HepG2 (cell line): ENCODE data around the gene RELL1. TPM values are rescaled to one million over a fixed set of nuclear protein-coding genes. Genes with fewer than 3 reads are reported as not detected.

Experiments used
- AKAP8 ChIP-seq: sonication (generic); formaldehyde crosslinking; IDR thresholded peaks from 2 replicates; pipeline ENCODE4 v1.5.1; 2020; ENCODE audit warnings: mild to moderate bottlenecking, missing genetic modification reagents
- CAMTA2 ChIP-seq: sonication (generic); formaldehyde crosslinking; IDR thresholded peaks from 2 replicates; pipeline ENCODE4 v1.4.0; 2020; ENCODE audit warnings: mild to moderate bottlenecking, missing genetic modification reagents, borderline replicate concordance
- CBX5 ChIP-seq: sonication (generic); formaldehyde crosslinking; IDR thresholded peaks from 2 replicates; pipeline ENCODE4 v1.4.0; 2020; ENCODE audit warnings: missing genetic modification reagents, borderline replicate concordance
- CCAR2 ChIP-seq: fragments of 200-400 bp; formaldehyde crosslinking; optimal IDR thresholded peaks from 2 replicates; pipeline ENCODE3; 2018; ENCODE audit warnings: low read depth, mild to moderate bottlenecking, low read length, moderate library complexity
- ERF ChIP-seq: IDR thresholded peaks from 2 replicates; pipeline ENCODE4 v1.6.1; 2018; ENCODE audit warnings: missing biosample characterization, missing genetic modification reagents
- GPN1 ChIP-seq: sonication (generic); formaldehyde crosslinking; IDR thresholded peaks from 2 replicates; pipeline ENCODE4 v1.5.1; 2020; ENCODE audit warnings: missing genetic modification reagents, borderline replicate concordance
- HNRNPLL ChIP-seq: fragments of 200-400 bp; formaldehyde crosslinking; IDR thresholded peaks from 2 replicates; pipeline ENCODE4 v1.6.1; 2017; ENCODE audit warnings: mild to moderate bottlenecking, low read depth, low read length; ENCODE audit not compliant: poor library complexity, severe bottlenecking
- JDP2 ChIP-seq: sonication (generic); formaldehyde crosslinking; IDR thresholded peaks from 2 replicates; pipeline ENCODE4 v1.8.1; 2022; ENCODE audit warnings: missing genetic modification reagents, borderline replicate concordance
- KAT2B ChIP-seq: fragments of 150-350 bp; IDR thresholded peaks from 2 replicates; pipeline ENCODE4 v1.6.1; 2014; ENCODE audit warnings: low read depth, low read length, borderline replicate concordance
- NBN ChIP-seq: fragments of 450-650 bp; conservative IDR thresholded peaks from 2 replicates; pipeline ENCODE4 v1.6.1; 2017
- NFYB ChIP-seq: sonication (generic); formaldehyde crosslinking; IDR thresholded peaks from 2 replicates; pipeline ENCODE4 v1.4.0; 2020; ENCODE audit warnings: missing genetic modification reagents
- PLRG1 ChIP-seq: fragments of 450-650 bp; conservative IDR thresholded peaks from 2 replicates; pipeline ENCODE4 v1.6.1; 2016
- RBM22 ChIP-seq: fragments of 200-400 bp; formaldehyde crosslinking; optimal IDR thresholded peaks from 2 replicates; pipeline ENCODE3; 2017; ENCODE audit warnings: mild to moderate bottlenecking, low read length, moderate library complexity
- SALL1 ChIP-seq: sonication (generic); formaldehyde crosslinking; IDR thresholded peaks from 2 replicates; pipeline ENCODE4 v1.8.0; 2022; ENCODE audit warnings: mild to moderate bottlenecking, missing genetic modification reagents
- SKI ChIP-seq: fragments of 450-650 bp; IDR thresholded peaks from one replicate; pipeline ENCODE4 v1.6.1; 2018; ENCODE audit warnings: mild to moderate bottlenecking; ENCODE audit not compliant: partially characterized antibody
- SMARCE1 ChIP-seq: fragments of 450-650 bp; IDR thresholded peaks from 2 replicates; pipeline ENCODE4 v1.6.1; 2017; ENCODE audit warnings: borderline replicate concordance
- TBP ChIP-seq: sonication (generic); formaldehyde crosslinking; IDR thresholded peaks from 2 replicates; pipeline ENCODE4 v1.5.0; 2020; ENCODE audit warnings: missing genetic modification reagents
- TOPORS ChIP-seq: sonication (generic); formaldehyde crosslinking; IDR thresholded peaks from 2 replicates; pipeline ENCODE4 v1.8.0; 2023; ENCODE audit warnings: mild to moderate bottlenecking, missing genetic modification reagents
- ZFP36 ChIP-seq: fragments of 150-350 bp; IDR thresholded peaks from 2 replicates; pipeline ENCODE4 v1.6.1; 2018; ENCODE audit warnings: borderline replicate concordance, low read length, low read depth; ENCODE audit not compliant: partially characterized antibody
- ZNF17 ChIP-seq: sonication (generic); formaldehyde crosslinking; IDR thresholded peaks from 2 replicates; pipeline ENCODE4 v1.5.0; 2020; ENCODE audit warnings: mild to moderate bottlenecking, missing genetic modification reagents
- ZNF230 ChIP-seq: sonication (generic); formaldehyde crosslinking; IDR thresholded peaks from 2 replicates; pipeline ENCODE4 v1.4.0; 2020; ENCODE audit warnings: mild to moderate bottlenecking, missing genetic modification reagents
- ZNF296 ChIP-seq: sonication (generic); formaldehyde crosslinking; conservative IDR thresholded peaks from 2 replicates; pipeline ENCODE4 v1.5.0; 2020; ENCODE audit warnings: mild to moderate bottlenecking, missing genetic modification reagents
- ZNF317 ChIP-seq: sonication (generic); formaldehyde crosslinking; IDR thresholded peaks from 2 replicates; pipeline ENCODE4 v1.5.0; 2020; ENCODE audit warnings: mild to moderate bottlenecking, missing genetic modification reagents
- ZNF713 ChIP-seq: sonication (generic); formaldehyde crosslinking; IDR thresholded peaks from 2 replicates; pipeline ENCODE4 v1.4.0; 2020; ENCODE audit warnings: mild to moderate bottlenecking, missing genetic modification reagents
- ZNF75D ChIP-seq: sonication (generic); formaldehyde crosslinking; IDR thresholded peaks from 2 replicates; pipeline ENCODE4 v1.8.1; 2023; ENCODE audit warnings: missing genetic modification reagents, mild to moderate bottlenecking, borderline replicate concordance
- ZSCAN12 ChIP-seq: sonication (generic); formaldehyde crosslinking; IDR thresholded peaks from 2 replicates; pipeline ENCODE4 v1.9.0; 2021; ENCODE audit warnings: mild to moderate bottlenecking, missing genetic modification reagents
- polyA plus RNA-seq, 8 experiments: library from polyadenylated mRNA; depleted of rRNA in 3 of 8; stranded (reverse) in 7 of 8; unstranded in 1 of 8; fragments of >200 nt; fragmentation: Illumina TruSeq in 4 of 8; extraction: Trizol in 4 of 8; gene quantifications; 2 replicates each; pipeline versions ENCODE4 v1.2.1 to v1.2.3, GENCODE V29; 2011 to 2016; ENCODE audit warnings: low read depth in 4 of 8, missing spikeins in 1 of 8, mixed read lengths in 1 of 8; ENCODE audit not compliant: insufficient read depth in 1 of 8
- total RNA-seq, 5 experiments: library from RNA; depleted of rRNA; stranded (reverse); fragments of >200 nt; fragmentation: Illumina TruSeq; extraction: Trizol; gene quantifications; 2 replicates each; pipeline ENCODE4 v1.2.3, GENCODE V29; 2016; ENCODE audit warnings: low read depth in 1 of 5
- TF ChIP-seq, protein P1 (sequence below): sonication (generic); formaldehyde crosslinking; IDR thresholded peaks from 2 replicates; pipeline ENCODE4 v1.4.0; 2020; ENCODE audit warnings: missing genetic modification reagents
- TF ChIP-seq, protein P2 (sequence below): IDR thresholded peaks from 2 replicates; pipeline ENCODE4 v1.6.1; 2016; ENCODE audit warnings: missing biosample characterization, missing genetic modification reagents, low read depth
- TF ChIP-seq, protein P3 (sequence below): sonication (generic); formaldehyde crosslinking; IDR thresholded peaks from 2 replicates; pipeline ENCODE4 v1.4.0; 2020; ENCODE audit warnings: mild to moderate bottlenecking, missing genetic modification reagents

RELL1 gene
- total and polyA plus RNA-seq, 2 of the 13 experiments (the other 11 are each of a cell fraction or from before 2014, with no cell fraction given), result 8.4 to 58.4 TPM

DNA sequence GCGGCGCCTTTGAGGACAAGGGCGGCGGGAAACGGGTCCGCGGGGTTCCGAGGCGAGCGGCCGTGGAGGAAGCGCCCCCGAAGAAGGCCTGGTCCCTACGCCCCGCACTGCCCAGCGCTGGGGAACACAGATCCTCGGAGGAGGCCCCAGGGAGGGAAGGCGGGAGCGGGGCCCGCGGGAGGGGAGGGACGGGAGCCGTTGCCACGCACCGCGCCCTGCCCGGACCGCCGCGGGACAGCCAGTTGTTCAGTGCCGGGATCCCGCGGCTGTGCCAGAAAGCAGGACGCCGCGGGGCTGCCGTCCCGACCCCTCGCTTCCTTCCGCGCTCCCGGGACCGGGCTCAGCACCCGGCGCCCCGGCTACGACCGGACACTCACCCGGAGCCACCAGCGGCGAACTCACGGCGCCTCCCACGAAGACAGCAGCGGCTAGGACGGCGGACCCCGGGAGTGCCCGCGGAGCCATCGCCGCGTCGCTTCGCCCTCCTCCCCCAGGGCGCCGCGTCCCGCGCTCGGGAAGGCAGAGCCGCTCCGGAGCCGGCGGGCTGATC, 278 bp downstream of the RELL1 start (continued):
- TF ChIP-seq, protein P1, sequence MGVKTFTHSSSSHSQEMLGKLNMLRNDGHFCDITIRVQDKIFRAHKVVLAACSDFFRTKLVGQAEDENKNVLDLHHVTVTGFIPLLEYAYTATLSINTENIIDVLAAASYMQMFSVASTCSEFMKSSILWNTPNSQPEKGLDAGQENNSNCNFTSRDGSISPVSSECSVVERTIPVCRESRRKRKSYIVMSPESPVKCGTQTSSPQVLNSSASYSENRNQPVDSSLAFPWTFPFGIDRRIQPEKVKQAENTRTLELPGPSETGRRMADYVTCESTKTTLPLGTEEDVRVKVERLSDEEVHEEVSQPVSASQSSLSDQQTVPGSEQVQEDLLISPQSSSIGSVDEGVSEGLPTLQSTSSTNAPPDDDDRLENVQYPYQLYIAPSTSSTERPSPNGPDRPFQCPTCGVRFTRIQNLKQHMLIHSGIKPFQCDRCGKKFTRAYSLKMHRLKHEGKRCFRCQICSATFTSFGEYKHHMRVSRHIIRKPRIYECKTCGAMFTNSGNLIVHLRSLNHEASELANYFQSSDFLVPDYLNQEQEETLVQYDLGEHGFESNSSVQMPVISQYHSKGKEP (CRISPR knock-in tag), result no peak
- no peak for TF ChIP-seq ZNF317 (CRISPR knock-in tag)
- TF ChIP-seq PLRG1, result no peak
- TF ChIP-seq, protein P2, sequence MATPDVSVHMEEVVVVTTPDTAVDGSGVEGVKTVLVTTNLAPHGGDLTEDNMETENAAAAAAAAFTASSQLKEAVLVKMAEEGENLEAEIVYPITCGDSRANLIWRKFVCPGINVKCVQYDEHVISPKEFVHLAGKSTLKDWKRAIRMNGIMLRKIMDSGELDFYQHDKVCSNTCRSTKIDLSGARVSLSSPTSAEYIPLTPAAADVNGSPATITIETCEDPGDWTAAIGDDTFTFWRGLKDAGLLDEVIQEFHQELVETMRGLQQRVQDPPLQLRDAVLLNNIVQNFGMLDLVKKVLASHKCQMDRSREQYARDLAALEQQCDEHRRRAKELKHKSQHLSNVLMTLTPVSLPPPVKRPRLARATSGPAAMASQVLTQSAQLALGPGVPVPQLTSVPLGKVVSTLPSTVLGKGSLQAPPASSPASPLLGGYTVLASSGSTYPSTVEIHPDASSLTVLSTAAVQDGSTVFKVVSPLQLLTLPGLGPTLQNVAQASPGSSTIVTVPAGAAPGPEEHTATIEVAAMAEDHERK (CRISPR knock-in tag), result no peak
- peak; percentile 48; the same call in 1 of the 2 replicates for TF ChIP-seq ERF (CRISPR knock-in tag)
- no peak; the same call in 1 of the 2 replicates for TF ChIP-seq CBX5 (CRISPR knock-in tag)
- no peak for TF ChIP-seq AKAP8
- no peak for TF ChIP-seq NFYB (CRISPR knock-in tag)
- no peak for TF ChIP-seq CAMTA2 (CRISPR knock-in tag)
- 0 out of 2 replicates have a peak, but pooled peaks have one; percentile 1 for TF ChIP-seq TBP
- no peak for TF ChIP-seq GPN1 (CRISPR knock-in tag)
- no peak for TF ChIP-seq HNRNPLL
- no peak for TF ChIP-seq ZNF713 (CRISPR knock-in tag)
- no peak for TF ChIP-seq JDP2 (CRISPR knock-in tag)
- TF ChIP-seq ZNF17 (CRISPR knock-in tag), result no peak
- no peak for TF ChIP-seq TOPORS (CRISPR knock-in tag)
- TF ChIP-seq, protein P3, sequence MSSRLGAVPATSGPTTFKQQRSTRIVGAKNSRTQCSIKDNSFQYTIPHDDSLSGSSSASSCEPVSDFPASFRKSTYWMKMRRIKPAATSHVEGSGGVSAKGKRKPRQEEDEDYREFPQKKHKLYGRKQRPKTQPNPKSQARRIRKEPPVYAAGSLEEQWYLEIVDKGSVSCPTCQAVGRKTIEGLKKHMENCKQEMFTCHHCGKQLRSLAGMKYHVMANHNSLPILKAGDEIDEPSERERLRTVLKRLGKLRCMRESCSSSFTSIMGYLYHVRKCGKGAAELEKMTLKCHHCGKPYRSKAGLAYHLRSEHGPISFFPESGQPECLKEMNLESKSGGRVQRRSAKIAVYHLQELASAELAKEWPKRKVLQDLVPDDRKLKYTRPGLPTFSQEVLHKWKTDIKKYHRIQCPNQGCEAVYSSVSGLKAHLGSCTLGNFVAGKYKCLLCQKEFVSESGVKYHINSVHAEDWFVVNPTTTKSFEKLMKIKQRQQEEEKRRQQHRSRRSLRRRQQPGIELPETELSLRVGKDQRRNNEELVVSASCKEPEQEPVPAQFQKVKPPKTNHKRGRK, result no peak
- no peak for TF ChIP-seq RBM22
- TF ChIP-seq CCAR2, result no peak
- TF ChIP-seq SMARCE1, result no peak
- peak; percentile 40 for TF ChIP-seq SKI
- TF ChIP-seq ZFP36, result no peak
- peak; percentile 54; the same call in 1 of the 2 replicates for TF ChIP-seq SALL1 (CRISPR knock-in tag)
- TF ChIP-seq KAT2B, result no peak
- TF ChIP-seq ZNF75D (CRISPR knock-in tag), result no peak
- no peak for TF ChIP-seq ZNF296
- no peak for TF ChIP-seq NBN
- no peak for TF ChIP-seq ZSCAN12 (CRISPR knock-in tag)
- no peak for TF ChIP-seq ZNF230 (CRISPR knock-in tag)
